Globus pallidus (tissue), 1 donor: ENCODE measurements around the gene AIG1.
A peak's percentile ranks its signal among the peaks of the same experiment; 100 is the strongest.
"Not testable (repeated sequence)": the region's sequence is repeated elsewhere in the genome, so short reads cannot be mapped to it uniquely, and the experiment has no call there.

Experiments used
- DNase-seq: peaks from one replicate; pipeline ENCODE4 v3.0.0-alpha.2; 2015; ENCODE audit warnings: low spot score

Gene AIG1

DNA sequence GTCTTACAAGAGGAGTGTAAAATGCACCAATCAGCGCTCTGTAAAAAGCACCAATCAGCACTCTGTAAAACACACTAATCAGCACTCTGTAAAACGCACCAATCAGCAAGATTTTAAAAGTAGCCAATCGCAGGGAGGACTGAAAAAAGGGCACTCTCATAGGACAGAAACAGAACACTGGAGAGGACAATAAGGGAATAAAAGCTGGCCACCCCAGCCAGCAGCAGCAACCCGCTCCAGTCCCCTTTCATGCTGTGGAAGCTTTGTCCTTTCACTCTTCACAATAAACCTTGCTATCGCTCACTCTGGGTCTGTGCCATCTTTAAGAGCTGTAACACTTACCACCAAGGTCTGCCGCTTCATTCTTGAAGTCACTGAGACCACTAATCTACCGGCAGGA lies 1.7 kb upstream of the AIG1 start:
- DNase-seq: peak; percentile 50

DNA sequence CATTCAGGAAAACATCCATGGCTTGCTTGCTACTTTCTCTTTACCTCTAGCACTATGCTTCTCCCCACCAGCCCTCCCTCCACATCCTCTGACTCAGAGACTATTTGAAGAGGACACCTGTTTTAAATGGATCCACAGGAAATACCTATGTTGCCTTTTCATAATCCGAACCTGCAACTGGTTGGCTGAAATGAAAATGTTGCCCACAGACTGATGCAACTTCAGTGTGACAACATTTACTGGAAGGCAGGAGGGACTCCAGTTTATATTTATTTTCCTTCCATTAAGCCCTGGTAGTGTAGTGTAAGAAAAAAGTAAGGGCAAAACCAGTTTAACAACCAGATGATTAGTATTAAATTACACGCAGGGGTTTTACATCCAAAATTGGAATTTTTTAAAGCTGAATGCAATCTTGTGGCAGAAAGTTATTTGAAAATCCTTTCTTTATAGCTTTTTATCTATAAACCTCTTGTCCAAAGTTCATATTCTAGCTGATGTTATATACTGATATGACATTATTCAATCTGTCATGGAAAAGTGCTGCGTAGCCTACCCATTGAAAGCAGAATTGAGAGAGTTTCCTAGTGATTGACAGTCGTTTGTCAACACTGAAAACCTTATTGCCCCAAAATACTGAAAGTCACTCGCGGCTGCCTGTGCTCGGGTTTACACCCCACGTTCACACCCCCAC lies 881 bp upstream of the AIG1 start:
- DNase-seq: no peak

DNA sequence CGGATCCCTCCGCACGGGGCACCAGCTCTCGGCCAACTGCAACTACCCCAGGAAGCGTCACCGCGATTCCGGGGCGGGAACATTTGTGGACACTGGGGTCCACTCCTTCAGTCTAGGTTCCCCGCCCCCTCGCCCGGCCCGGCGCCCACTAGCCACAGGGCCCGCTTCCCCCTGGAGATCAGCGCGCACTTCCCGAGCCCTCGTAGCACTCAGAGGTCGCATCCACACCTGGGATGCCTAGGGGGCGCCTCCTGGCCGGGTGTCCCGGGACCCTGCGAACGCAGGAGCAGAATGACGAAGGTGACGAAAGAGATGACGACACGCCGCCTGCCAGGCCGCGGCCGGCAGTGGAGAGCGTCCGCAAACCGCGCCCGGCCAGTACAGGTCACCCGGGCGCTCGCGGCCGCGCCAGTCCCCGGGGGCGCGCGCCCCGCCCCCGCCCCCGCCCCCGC lies 309 bp upstream of the AIG1 start:
- DNase-seq: peak; percentile 79

DNA sequence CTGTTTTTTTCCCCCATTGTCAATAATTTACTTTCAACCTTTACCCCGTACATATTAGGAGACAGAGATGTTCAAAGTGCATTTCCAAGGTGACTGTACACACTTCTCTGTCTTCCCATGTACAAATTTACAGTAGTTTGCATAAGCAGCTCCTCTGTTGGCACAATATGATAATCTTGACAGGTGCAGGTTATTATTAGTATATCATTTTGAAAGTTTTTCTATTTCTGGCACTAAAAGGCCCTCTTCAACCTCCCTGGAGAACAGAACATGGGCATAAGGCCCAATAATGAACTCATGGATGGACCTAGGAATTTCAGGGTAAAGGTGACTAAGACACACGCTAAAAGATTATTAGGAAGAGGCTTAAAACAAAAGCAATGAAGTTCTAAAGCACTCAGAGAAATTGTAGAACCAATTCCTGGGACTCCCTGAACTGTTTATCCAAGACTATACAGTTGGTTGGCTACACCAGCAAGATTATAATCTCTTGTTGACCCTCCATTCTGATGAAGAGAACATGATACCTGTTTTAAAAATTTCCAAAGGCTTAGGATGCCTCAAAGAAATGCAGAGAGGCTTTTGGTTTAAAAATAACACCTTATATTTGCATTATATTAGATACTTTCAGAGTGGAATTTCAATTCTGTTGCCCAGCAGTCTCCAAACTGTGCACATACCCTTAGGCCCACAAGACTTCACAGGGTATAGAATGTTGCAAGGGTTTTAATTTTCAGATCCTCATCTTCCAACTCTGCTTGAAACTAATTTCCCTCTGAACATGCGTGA lies 1.1 kb downstream of the AIG1 start:
- DNase-seq: peak; percentile 22

DNA sequence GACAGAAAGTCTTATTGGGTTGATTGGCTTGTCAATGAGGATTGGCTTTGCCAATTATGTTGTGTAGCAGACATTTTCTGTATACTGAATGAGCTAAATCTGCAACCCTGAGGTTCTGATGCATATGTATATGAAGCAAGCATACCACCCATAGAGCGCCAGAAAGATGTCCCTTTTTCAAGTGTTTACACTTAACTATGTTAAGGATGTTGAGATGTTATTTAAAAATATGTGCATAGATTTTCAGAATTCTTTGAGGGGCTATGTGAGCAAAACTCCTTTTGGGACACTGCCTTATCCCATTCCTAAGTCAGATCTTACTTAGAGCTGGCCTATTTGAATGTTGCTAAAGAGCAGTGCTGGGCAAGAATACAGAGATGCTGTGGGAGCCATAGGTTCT lies 1.9 kb downstream of the AIG1 start:
- no peak for DNase-seq

DNA sequence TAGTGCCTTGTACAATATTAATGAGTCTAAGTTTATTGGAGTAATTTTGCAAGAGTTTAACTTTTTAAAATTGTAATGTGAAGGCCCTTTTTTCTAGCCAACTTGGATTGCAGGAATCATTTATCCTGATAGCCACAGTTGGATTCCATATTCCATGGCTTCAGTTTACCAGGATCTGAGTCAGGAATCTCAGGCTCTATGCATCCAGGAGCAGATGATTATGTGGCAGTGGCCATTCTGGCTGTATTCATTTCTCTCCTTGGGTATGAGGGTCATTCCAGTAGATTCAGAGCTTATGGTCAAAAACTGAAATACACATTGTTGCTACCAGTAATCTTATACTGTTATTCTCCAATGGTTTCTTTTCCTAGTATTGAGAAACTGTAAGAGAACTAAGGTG lies 2.9 kb downstream of the AIG1 start:
- DNase-seq: no peak

DNA sequence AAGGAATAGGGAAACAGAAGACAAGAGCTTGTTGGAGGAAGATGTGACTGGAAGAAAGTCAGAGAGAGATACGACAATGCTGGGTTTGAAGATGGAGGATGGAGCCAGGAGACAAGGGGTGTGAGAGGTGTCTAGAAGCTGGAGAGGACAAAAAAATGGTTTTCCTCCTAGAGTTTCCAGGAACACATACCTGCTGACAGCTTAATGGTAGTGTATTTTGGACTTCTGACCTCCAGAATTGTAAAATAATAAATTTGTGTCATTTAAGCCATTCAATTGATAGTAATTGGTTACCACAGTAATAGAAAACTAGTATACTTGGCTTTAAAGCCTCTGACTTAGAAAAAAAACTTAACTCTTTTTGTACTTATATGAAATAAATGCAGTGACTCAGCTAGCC lies 3.6 kb downstream of the AIG1 start:
- no peak for DNase-seq

DNA sequence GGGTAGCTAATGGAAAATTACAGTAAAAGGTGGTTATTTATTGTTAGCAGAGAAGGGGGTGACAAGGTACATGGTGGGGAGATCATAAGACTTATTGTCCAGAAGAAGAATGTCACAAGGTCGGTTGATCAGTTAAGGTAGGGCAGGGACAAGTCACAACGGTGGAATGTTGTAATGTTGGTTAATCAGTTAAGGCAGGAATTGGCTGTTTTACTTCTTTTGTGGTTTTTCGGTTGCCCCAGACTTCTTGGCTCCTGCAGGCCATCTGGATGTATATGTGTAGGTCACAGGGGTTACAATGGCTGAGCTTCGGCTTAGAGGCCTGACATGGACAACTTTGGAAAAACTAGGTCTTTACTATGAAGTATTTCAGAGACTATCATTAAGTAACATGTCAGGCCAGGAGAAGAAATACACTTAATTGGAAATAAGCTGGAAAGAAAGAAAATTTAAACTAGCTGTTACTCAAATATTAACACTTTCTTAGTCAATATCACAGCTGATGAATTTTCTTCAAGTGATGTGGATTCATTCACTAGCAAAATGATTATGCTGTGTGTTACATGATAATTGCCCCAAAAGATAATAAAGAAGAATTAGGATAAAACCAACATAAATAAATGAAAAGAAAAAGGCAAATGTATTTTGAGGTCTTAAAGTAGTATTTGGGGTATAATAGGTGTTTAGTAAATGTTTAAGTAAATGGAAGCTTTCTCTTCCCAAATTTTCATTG lies 4.4 kb downstream of the AIG1 start:
- DNase-seq: no peak

DNA sequence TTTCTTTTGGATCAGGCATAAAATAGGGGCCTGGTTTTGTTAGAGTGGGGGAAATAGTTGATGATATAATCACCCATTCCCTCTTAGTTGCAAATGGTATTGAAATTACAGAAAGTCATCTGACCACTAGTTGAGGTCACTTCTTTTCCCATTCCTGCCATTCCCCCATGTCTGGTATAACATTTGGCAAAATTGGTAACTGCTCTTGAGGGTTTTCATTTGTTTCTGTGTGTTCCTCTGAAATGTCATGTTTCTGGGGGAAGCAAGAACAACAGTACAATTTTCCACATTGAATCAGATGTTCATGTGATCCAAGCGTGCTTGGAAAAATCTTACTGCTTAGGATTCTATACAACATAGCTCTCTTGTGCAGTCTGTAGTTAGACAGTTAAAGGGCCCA lies 7.3 kb downstream of the AIG1 start:
- no peak for DNase-seq

DNA sequence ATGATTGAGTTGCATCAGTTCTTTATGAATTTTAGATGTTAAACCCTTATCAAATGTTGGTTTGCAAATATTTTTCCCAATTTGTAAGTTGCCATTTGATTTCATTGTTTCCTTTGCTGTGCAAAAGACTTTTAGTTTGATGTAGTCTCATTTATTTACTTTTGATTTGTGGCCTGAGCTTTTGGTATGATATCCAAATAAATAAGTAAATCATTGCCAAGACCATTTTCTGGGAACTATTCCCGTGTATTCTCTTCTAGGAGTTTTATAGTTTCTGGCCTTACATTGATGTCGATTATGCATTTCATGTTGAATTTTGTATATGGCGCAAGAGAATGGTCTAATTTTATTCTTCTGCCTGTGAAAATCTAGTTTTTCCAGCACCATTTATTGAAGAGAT lies 13.4 kb downstream of the AIG1 start:
- no peak for DNase-seq

DNA sequence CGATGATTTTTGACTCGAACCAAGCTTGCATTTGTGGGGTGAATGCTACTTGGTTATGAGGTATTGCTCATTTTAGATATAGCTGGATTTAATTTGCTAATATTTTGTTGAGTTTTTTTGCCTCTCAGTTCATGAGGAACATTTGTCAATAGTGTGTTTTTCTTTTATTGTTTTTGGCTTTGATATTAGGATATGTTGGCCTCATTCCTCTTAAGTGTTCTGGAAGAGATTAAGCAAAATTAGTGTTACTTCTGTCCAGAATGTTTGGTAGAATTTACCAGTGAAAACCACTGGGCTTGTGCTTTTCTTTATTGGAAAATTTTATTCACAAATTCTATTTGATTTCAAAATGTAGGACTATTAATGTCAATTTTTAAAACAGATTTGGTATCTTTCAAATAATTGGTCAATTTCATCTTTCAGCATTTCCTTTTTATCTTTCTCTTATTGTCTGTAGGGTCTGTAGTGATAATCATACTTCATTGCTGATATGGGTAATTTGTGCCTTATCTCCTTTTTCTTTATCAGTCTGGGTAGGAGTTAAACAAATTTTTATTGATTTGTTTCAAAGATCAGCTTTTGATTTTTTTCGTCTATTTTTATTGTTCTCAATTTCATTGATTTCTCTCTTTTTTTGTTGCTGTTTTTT lies 14.1 kb downstream of the AIG1 start:
- DNase-seq: no peak

DNA sequence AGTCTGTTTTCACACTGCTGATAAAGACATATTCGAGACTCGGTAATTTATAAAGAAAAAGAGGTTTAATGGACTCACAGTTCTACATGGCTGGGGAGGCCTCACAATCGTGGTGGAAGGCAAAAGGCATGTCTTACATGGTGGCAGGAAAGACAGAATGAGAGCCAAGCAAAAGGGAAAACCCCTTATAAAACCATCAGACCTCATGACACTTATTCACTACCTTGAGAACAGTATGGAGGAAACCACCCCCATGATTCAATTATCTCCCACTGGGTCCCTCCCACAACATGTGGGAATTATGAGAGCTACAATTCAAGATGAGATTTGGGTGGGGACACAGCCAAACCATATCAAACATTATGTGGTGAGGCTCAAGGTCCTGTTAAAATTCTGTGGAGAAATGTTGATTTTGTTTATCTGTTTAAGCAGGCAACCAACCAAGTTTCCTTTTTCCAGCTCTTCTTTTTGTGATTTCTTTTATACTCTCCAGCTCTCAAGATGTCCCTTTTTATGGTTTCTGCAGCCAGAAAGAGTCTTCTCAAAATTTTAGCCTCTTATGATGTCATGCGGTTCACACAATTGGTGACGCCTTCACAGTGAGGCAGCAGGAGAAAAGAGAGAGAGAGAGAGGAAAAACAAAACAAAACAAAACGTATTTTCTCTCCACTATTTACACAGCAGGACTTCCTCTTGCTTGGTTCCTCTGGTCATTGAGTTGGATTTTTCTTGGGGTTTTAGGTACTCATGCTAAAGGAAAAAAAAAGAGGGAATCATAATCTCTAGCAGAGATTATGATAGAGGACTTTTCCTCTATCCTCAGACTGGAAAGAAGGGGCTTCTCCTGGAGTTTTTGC lies 18.0 kb downstream of the AIG1 start:
- DNase-seq: no peak

DNA sequence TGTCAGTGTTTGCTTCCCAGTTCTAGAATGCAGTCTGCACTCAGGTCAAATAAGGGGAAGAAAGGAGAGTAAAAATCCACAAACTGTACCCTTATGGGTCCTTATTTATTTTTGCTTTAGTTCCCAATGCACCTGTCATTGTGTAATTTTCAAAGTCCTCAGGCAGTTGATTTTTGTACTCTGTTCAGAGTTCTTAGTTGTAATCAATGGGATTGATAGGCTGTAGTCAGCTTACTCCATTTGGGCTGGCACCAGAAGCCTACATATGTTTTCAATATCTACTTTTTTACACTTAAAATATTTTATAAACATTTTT lies 18.6 kb downstream of the AIG1 start:
- DNase-seq: no peak

DNA sequence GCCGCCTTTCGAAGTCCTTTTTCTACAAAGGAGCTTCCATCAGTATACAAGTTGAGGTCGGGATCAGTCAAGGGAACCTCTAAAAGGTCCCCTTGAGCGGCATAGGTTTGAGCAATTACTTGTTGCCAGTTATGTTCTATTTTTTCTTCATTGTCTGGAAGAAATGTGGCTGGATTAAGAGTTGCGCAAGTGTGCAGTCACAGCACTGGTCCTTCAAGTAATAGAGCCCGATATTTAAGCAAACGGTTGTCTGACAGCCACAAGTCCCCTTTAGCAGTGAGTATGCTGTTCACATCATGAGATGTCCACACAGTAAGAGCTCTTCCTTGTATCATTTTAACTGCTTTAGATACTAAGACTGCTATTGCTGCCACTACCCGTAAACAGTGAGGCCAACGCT lies 21.6 kb downstream of the AIG1 start:
- not testable (repeated sequence) for DNase-seq

DNA sequence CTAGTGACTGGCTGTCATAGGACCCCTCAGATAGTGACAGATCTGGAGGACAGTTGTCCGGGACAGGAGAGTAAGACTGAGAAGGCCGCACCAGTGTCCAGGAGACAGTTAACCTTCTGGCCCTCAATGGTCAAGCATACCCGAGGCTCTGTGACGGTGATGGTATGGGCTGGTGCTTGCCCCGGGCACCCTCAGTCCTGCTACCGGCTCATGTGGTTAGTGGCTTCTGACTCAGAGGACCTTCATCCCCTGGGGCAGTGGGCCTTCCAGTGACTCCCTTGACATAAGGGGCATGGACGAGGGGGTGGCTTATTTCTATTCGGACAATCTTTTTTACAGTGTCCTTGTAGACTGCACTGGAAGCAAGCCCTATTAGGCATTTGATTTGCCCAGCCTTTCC lies 23.3 kb downstream of the AIG1 start:
- DNase-seq: not testable (repeated sequence)

DNA sequence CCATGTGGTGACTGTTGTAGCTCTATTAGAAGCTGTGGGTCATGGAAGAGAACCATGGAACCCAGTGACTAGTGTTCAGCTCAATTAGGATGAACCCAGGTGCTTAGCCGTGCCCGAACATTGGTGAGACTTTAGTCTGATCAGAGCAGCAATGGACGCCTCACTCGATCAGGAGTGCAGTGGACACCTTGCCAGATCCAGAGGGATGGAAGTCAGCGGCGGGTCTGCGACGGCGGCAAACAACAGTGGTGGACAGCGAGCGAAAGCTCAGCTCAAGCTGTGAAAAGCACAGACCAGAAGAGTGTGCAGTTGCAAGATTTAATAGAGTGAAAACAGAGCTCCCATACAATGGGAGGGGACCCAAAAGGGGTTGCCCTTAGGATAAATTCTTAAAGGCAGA lies 26.6 kb downstream of the AIG1 start:
- DNase-seq: not testable (repeated sequence)

DNA sequence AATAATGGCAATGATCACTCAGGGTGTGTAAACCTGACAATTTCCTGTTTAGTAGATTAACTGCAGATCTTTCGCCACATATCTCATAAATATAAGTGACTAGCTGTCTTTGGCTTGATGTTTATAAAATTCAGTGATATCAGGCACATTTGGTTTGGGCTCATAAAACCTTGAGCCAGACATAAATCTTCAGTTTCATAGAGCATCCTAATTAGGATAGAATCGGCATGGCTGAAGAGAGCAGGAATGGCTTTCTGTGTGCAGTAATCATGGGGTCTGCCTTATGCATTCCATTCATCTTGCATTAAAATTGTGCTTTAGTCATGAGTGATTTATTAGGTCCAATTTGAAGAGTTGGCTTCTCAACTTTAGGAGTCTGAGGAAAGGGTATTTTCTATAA lies 27.2 kb downstream of the AIG1 start:
- DNase-seq: no peak

DNA sequence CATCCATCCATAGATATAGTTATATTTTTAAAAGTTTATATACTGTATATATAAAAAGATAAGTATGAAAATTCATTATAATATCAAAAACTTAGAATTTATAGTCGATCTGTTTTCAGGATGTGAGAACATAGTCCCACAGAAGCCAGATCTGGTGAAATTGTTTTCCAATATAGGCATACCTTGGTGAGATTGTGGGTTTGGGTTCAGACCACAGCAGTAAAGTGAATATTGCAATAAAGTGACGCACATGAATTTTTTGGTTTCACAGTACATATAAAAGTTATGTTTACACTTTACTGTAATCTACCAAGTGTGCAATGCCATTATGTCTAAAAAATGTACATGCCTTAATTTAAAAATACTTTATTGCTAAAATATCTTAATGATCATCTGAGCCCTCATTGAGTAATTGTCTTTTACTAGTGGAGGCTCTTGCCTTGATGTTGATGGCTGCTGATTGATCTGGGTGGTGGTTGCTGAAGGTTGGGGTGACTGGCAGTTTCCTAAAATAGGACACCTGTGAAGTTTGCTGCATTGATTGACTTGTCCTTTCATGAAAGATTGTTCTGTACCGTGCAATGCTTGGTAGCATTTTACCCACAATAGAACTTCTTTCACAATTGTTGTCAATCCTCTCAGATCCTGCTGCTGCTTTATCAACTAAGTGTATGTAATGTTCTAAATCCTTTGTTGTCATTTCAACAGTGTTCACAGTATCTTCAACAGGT lies 29.8 kb downstream of the AIG1 start:
- peak; percentile 31 for DNase-seq

DNA sequence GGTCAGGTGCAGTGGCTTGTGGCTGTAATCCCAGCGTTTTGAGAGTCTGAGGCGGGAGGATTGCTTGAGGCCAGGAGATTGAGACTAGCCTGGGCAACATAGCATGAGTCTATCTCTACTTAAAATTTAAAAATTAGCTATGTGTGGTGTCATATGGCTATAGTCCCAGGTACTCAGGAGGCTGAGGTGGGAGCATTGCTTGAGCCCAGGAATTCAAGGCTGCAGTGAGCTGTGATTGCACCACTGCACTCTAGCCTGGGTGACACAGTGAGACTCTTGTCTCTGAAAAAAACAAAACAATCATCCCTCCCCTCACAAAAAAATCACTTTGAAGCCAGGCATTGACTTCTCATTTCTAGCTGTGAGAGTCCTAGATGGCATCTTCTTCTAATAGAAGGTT lies 32.1 kb downstream of the AIG1 start:
- no peak for DNase-seq

DNA sequence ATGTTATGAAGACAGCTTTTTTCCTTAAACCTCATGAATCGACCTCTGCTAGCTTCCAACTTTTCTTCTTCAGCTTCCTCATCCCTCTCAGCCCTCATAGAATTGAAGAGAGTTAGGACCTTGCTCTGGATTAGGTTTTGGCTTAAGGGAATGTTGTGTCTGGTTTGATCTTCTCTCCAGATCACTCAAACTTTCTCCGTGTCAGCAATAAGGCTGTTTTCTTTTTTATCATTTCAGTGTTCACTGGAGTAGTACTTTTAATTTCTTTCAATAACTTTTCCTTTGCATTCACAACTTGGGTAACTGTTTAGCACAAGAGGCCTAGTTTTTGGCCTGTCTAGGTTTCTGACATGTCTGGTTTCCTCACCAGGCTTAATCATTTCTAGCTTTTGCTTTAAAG lies 32.6 kb downstream of the AIG1 start:
- DNase-seq: no peak

DNA sequence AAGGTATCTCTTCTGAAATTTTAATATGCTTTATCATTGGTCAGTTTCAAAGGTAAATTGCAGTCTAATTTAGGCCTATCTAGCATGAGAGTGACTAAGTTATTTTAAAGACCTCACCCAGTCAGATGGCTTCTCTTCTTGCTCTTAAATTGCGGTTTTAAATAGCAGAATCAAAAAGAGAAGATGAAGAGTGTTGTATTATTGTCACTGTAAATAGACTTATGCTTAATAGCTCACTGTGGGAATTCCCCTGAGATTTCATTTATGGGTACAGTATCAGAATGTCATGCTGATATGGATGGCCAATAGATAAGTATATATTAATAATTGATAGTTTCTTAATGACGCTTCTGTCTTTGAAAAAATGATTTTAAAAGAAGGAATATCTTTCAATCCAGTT lies 35.7 kb downstream of the AIG1 start:
- no peak for DNase-seq
